ENCODE measurements around the gene FLNB. TPM values are rescaled to one million over a fixed set of nuclear protein-coding genes. Genes with fewer than 3 reads are reported as not detected.
A peak's percentile ranks its signal among the peaks of the same experiment; 100 is the strongest.

The FLNB gene
- total and polyA plus RNA-seq, 2 of the 13 experiments (the other 11 are each of a cell fraction or from before 2014, with no cell fraction given): 106 to 130 TPM

DNA sequence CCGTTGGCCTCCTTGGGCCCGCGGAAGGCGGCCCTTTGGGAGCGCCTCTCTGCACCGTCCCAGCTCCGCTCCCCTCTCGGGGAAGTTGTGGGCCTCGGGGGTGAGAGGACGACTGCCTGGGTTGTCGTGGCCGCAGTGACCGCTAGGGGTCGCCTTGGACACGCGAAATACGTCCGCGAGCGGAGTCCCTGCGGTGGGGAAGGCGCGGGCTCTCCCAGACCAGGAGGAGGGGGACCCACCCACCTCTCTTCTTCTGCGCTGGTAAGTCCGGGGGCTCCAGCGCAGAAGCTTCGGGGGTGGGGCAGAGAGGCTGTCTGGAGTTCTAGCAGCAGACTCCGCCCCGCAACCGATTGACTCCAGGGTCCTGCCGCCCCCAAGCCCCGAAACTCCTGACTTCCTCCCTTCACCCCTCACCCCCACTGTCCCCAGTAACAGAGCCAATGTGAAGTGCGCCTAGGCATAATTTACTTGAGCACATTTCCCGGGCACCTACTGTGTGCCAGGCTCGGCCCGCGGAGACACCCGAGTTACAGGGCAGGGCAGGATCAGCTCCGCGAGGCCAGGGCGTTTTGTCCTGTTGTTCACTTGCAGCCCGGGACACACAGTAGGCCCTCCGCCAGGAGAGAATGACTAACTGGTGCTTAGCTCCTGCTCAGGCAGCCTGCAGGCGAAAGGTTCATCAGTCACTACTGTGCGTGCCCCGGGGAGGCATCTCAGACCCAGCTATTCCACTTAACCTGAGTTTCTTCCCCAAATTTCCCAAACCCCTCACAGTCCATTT, 169.7 kb downstream of the FLNB start (continued):
- TF ChIP-seq, protein P1, sequence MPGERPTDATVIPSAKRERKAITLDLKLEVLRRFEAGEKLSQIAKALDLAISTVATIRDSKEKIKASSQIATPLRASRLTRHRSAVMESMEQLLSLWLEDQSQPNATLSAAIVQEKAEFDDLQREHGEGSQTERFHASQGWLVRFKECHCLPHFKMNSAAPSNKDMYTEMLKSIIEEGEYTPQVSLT (CRISPR knock-in tag; IDR thresholded peaks at IDR 0.05; ENCODE audit: borderline replicate concordance, low read depth): no peak
- TF ChIP-seq, protein P2, sequence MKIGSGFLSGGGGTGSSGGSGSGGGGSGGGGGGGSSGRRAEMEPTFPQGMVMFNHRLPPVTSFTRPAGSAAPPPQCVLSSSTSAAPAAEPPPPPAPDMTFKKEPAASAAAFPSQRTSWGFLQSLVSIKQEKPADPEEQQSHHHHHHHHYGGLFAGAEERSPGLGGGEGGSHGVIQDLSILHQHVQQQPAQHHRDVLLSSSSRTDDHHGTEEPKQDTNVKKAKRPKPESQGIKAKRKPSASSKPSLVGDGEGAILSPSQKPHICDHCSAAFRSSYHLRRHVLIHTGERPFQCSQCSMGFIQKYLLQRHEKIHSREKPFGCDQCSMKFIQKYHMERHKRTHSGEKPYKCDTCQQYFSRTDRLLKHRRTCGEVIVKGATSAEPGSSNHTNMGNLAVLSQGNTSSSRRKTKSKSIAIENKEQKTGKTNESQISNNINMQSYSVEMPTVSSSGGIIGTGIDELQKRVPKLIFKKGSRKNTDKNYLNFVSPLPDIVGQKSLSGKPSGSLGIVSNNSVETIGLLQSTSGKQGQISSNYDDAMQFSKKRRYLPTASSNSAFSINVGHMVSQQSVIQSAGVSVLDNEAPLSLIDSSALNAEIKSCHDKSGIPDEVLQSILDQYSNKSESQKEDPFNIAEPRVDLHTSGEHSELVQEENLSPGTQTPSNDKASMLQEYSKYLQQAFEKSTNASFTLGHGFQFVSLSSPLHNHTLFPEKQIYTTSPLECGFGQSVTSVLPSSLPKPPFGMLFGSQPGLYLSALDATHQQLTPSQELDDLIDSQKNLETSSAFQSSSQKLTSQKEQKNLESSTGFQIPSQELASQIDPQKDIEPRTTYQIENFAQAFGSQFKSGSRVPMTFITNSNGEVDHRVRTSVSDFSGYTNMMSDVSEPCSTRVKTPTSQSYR (CRISPR knock-in tag; IDR thresholded peaks at IDR 0.05; ENCODE audit: borderline replicate concordance): no peak
- TF ChIP-seq ZNF609 (CRISPR knock-in tag; IDR thresholded peaks at IDR 0.05; ENCODE audit: borderline replicate concordance) (no peak), ZNF160 (CRISPR knock-in tag; IDR thresholded peaks at IDR 0.05) (no peak), ATF2 (CRISPR knock-in tag; IDR thresholded peaks at IDR 0.05) (no peak; the same call in 1 of the 2 replicates), MAZ (IDR thresholded peaks at IDR 0.05; ENCODE audit: borderline replicate concordance, low read depth, low read length) (no peak), MAZ (CRISPR knock-in tag; IDR thresholded peaks at IDR 0.05; ENCODE audit: low read depth) (0 out of 2 replicates have a peak, but pooled peaks have one; percentile 36), ZSCAN30 (CRISPR knock-in tag; IDR thresholded peaks at IDR 0.05) (no peak), RARG (CRISPR knock-in tag; IDR thresholded peaks at IDR 0.05; ENCODE audit: low read depth) (no peak), ARID2 (CRISPR knock-in tag; IDR thresholded peaks at IDR 0.05; ENCODE audit: borderline replicate concordance) (no peak), ZBTB33 (CRISPR knock-in tag; IDR thresholded peaks at IDR 0.05) (peak; percentile 69; the same call in 1 of the 2 replicates), ZFP1 (CRISPR knock-in tag; IDR thresholded peaks at IDR 0.05) (no peak)
- TF ChIP-seq, protein P3, sequence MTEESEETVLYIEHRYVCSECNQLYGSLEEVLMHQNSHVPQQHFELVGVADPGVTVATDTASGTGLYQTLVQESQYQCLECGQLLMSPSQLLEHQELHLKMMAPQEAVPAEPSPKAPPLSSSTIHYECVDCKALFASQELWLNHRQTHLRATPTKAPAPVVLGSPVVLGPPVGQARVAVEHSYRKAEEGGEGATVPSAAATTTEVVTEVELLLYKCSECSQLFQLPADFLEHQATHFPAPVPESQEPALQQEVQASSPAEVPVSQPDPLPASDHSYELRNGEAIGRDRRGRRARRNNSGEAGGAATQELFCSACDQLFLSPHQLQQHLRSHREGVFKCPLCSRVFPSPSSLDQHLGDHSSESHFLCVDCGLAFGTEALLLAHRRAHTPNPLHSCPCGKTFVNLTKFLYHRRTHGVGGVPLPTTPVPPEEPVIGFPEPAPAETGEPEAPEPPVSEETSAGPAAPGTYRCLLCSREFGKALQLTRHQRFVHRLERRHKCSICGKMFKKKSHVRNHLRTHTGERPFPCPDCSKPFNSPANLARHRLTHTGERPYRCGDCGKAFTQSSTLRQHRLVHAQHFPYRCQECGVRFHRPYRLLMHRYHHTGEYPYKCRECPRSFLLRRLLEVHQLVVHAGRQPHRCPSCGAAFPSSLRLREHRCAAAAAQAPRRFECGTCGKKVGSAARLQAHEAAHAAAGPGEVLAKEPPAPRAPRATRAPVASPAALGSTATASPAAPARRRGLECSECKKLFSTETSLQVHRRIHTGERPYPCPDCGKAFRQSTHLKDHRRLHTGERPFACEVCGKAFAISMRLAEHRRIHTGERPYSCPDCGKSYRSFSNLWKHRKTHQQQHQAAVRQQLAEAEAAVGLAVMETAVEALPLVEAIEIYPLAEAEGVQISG (CRISPR knock-in tag; IDR thresholded peaks at IDR 0.05): peak; percentile 43; the same call in 1 of the 2 replicates
